ENCODE results near the gene SRSF2.

The SRSF2 gene

DNA sequence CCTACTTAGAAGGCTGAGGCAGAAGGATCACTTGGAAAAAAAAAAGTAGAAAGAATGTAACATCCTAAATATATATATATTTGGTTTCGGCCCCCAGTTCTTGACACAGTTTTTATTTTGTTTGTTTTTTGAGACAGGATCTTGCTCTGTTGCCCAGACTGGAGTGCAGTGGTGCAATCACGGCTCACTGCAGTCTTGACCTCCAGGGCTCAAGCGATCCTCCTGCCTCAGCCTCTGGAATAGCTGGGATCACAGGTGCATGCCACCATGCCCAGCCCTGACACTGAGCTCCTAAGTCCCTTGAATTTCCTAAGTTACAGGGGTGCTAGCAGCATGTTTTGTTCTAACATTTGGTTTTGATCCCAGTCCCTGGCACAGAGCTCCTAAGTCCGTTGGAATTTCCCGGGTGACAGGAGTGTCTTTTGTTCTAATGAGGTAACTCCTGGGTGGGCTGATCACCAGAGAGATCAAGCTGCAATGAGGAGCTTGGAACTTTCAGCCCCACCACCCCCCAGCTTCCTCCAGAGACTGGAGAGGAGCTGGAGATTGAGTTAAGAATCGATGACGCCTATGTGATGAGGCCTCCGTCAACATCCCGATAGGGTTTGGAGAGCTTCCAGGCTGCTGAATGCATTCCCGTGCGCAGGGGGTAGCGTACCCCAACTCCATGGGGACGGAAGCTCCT, 46.4 kb downstream of the SRSF2 start:
- DNase-seq (ENCODE audit: insufficient read length, low spot score) = no peak
- no peak for TF ChIP-seq POU2F2 (IDR thresholded peaks at IDR 0.05; ENCODE audit: low read depth, low read length)
- no peak for TF ChIP-seq POLR2AphosphoS5 (IDR thresholded peaks at IDR 0.05; ENCODE audit: low read depth, low read length)
- no peak for TF ChIP-seq PAX5 (IDR thresholded peaks at IDR 0.05; ENCODE audit: insufficient read depth, low read length, severe bottlenecking)
- no peak for TF ChIP-seq TAF1 (IDR thresholded peaks at IDR 0.05; ENCODE audit: low read depth, low read length)
- TF ChIP-seq SPI1 (IDR thresholded peaks at IDR 0.05; ENCODE audit: low read depth, low read length) = no peak
- TF ChIP-seq POLR2A (IDR thresholded peaks at IDR 0.05; ENCODE audit: low read depth, low read length) = no peak
- no peak for FAIRE-seq

DNA sequence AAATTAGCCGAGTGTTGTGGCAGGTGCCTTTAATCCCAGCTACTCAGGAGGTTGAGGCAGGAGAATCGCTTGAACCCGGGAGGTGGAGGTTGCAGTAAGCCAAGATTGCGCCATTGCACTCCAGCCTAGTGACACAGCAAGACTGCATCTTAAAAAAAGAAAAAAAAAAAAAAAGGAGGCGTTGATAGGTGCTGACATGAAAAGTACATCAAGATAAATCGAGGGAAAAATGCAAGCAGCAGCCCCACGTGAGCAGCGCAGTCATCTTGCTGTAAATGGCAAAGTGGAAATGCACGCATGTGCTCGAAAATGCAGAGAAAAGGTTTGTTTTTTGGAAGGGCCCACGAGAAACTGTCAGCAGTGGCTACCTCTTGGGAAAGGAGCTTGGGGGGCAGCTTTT, 47.3 kb downstream of the SRSF2 start:
- no peak for TF ChIP-seq SPI1 (IDR thresholded peaks at IDR 0.05; ENCODE audit: low read depth, low read length)
- no peak for TF ChIP-seq POLR2A (IDR thresholded peaks at IDR 0.05; ENCODE audit: low read depth, low read length)
- no peak for TF ChIP-seq POLR2AphosphoS5 (IDR thresholded peaks at IDR 0.05; ENCODE audit: low read depth, low read length)
- TF ChIP-seq POU2F2 (IDR thresholded peaks at IDR 0.05; ENCODE audit: low read depth, low read length) = no peak
- TF ChIP-seq PAX5 (IDR thresholded peaks at IDR 0.05; ENCODE audit: insufficient read depth, low read length, severe bottlenecking) = no peak
- no peak for TF ChIP-seq TAF1 (IDR thresholded peaks at IDR 0.05; ENCODE audit: low read depth, low read length)
- DNase-seq (ENCODE audit: insufficient read length, low spot score) (no peak), FAIRE-seq (no peak)

DNA sequence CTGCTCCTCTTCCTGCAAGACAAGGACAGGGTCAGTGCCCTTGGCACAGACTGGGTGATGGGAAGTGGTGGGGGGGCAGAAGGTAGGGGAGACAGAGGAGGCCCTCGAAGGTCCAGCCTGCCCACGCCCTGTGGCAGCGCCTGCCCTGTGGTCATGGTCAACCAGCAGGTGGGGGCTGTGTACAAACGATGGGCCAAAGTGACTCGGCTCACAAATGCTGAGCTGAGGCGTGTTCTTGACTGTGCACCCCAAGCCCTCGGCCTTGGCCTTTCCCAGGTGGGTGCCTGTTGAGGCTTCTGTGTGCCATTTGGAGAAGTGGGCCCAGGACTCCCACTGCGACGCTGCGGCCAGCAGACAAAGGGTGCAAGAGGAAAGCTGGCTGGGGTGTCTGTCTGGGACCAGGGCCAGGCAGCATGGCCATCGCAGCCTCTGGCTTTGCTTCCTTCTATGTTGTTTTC, 48.9 kb downstream of the SRSF2 start:
- DNase-seq (ENCODE audit: insufficient read length, low spot score) (no peak), FAIRE-seq (no peak)
- TF ChIP-seq SPI1 (IDR thresholded peaks at IDR 0.05; ENCODE audit: low read depth, low read length) = no peak

DNA sequence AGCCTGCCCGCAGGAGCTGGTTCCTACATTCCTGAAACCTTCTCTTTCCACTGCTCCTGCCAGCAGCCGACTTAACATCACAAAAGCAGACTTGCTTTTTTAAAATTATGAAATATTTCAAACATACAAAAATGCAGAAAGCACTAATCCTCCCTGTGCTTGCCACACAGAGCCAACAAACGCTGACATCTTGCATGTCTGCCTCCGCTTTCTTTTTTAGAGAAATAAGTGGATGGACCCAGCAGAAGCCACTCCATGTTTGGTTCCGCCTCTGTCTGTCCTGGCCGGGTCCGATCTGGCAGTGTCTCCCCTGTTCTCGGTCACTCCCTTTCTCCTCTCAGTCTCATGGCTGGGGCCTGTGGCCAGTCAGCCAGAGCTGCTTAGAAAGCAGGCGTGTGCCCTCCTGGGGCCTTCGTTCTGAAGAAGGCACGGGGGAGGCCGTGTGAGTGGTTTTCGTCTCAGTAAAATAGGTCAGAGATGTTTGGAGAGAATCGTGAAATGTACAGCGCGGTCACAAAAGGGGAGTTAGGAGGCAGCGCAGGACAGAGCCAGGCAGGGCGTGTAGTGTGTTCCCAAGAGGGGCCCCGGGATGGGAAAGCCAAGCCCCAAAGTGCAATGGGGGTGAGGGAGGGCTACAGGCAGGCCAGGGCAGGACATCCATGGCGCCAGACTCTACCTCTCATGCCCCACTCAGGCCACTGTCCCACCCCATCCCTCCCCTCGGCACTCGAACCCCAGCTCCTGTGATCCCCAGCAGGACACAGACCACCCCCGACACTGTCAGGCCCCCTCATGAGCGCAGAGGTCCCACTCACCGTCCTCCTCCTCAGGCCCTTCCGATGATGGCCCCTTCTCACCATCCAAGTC, 49.6 kb downstream of the SRSF2 start:
- no peak for FAIRE-seq
- TF ChIP-seq PAX5 (IDR thresholded peaks at IDR 0.05; ENCODE audit: insufficient read depth, low read length, severe bottlenecking) (no peak), POLR2A (IDR thresholded peaks at IDR 0.05; ENCODE audit: low read depth, low read length) (no peak), SPI1 (IDR thresholded peaks at IDR 0.05; ENCODE audit: low read depth, low read length) (no peak), POLR2AphosphoS5 (IDR thresholded peaks at IDR 0.05; ENCODE audit: low read depth, low read length) (no peak), TAF1 (IDR thresholded peaks at IDR 0.05; ENCODE audit: low read depth, low read length) (no peak)
- DNase-seq (ENCODE audit: insufficient read length, low spot score) = no peak

DNA sequence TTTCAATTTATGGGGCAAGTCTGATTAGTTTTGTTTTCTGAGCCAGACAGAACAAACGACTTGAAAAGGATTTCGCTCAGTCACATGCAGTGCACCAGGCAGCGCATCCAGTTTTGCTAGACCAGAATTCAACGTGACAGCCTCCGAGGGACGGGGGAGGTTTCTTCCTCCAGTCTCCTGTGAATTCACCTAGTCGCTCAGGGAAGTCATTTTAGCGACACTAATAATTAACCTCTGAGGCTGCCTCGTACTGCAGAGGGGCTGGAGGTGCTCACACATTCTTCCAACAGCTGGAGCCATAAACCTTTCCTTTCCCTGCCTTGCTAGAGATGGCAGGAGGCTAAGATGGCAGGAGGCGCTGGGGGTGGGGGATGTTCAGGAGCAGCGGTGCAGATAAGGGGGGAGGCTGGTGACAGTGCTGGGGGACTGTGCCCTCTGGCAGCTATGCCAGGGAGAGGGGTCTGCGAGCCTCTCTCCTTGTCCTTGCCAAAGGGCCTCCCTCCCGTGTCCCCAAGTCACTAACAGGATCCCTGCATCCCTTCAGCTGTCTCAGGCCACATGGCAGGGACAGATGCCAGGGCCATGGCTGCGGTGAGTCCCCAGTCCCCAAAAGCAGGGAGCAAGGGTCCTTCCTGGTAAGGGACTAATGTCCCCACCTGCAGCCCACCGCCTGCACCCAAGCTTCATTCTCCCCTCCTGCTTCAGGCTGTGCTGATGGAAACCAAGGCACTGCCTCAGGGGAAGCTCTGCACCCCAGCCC, 50.4 kb downstream of the SRSF2 start:
- TF ChIP-seq TAF1 (IDR thresholded peaks at IDR 0.05; ENCODE audit: low read depth, low read length) = no peak
- TF ChIP-seq POLR2AphosphoS5 (IDR thresholded peaks at IDR 0.05; ENCODE audit: low read depth, low read length) = no peak
- TF ChIP-seq POU2F2 (IDR thresholded peaks at IDR 0.05; ENCODE audit: low read depth, low read length) = no peak
- TF ChIP-seq POLR2A (IDR thresholded peaks at IDR 0.05; ENCODE audit: low read depth, low read length) = no peak
- TF ChIP-seq SPI1 (IDR thresholded peaks at IDR 0.05; ENCODE audit: low read depth, low read length) = no peak
- no peak for TF ChIP-seq PAX5 (IDR thresholded peaks at IDR 0.05; ENCODE audit: insufficient read depth, low read length, severe bottlenecking)
- FAIRE-seq (no peak), DNase-seq (ENCODE audit: insufficient read length, low spot score) (no peak)

DNA sequence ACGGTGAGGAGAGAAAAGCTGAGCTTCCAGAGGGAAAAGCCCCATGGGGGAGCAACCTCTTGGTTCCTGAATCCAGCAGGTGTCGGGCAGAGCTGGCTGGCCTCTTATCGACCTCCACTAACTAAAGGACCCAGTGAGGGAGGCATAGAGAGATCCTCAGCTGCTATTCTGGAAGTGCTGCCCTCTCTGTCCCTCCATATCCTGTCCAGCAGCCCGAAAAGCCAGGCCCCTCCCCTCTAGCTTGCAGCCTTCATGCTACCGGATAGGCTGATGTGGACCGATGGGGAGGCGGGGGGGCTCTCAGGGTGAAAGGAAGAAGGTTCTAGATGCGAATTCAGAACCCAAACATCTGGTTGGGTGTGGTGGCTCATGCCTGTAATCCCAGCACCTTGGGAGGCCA, 51.3 kb downstream of the SRSF2 start:
- FAIRE-seq = no peak

DNA sequence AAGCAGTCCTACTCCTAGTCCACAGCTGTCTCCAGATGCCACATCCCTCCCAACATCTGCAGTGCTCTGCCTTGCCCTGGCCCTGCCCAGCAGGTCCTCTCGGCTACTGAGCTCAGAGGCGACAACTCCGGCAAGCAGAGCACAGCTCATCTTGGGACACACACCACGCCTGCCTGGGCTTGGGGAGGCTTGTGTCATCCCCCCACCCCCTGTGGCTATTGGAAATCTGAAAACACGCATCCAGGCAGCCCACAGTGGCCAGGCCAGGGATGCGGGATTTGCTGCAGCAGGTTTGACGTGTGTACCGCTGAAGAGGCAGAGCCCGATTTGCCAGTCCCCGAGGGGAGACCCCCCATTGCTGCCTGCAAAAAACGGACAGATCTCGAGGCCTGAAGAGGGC, 51.8 kb downstream of the SRSF2 start:
- no peak for FAIRE-seq
- no peak for DNase-seq (ENCODE audit: insufficient read length, low spot score)
- no peak for TF ChIP-seq PAX5 (IDR thresholded peaks at IDR 0.05; ENCODE audit: insufficient read depth, low read length, severe bottlenecking)
- TF ChIP-seq SPI1 (IDR thresholded peaks at IDR 0.05; ENCODE audit: low read depth, low read length) = no peak
- no peak for TF ChIP-seq POLR2AphosphoS5 (IDR thresholded peaks at IDR 0.05; ENCODE audit: low read depth, low read length)
- TF ChIP-seq POU2F2 (IDR thresholded peaks at IDR 0.05; ENCODE audit: low read depth, low read length) = no peak

More for the DNA sequence above, 51.3 kb downstream of the SRSF2 start:
- DNase-seq (ENCODE audit: insufficient read length, low spot score) = no peak
- TF ChIP-seq POLR2AphosphoS5 (IDR thresholded peaks at IDR 0.05; ENCODE audit: low read depth, low read length) = no peak
- TF ChIP-seq PAX5 (IDR thresholded peaks at IDR 0.05; ENCODE audit: insufficient read depth, low read length, severe bottlenecking) = no peak
- no peak for TF ChIP-seq POU2F2 (IDR thresholded peaks at IDR 0.05; ENCODE audit: low read depth, low read length)
- TF ChIP-seq POLR2A (IDR thresholded peaks at IDR 0.05; ENCODE audit: low read depth, low read length) = no peak
- no peak for TF ChIP-seq TAF1 (IDR thresholded peaks at IDR 0.05; ENCODE audit: low read depth, low read length)
- TF ChIP-seq SPI1 (IDR thresholded peaks at IDR 0.05; ENCODE audit: low read depth, low read length) = no peak

DNA sequence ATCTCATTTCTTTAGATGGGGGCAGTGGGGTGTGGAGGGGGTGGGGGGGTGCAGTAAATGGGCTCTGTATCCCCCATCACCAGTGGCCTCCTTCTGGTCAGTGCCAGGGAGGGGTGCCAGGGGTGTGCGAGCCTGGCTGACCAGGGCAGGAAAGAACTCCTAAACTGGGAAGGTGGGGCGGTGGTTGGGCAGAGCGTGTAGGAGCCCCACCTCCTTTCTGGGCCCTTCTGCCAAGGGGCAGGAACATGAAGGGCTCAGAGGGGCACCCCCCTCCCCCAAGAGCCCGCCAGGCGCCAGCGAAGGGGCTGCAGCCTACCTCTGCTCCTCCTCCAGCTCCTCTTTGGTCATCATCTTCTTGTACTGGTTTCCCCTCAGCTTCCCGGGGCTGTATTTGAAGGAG, 52.4 kb downstream of the SRSF2 start:
- FAIRE-seq (no peak), DNase-seq (ENCODE audit: insufficient read length, low spot score) (no peak)
- TF ChIP-seq PAX5 (IDR thresholded peaks at IDR 0.05; ENCODE audit: insufficient read depth, low read length, severe bottlenecking) (no peak), POLR2AphosphoS5 (IDR thresholded peaks at IDR 0.05; ENCODE audit: low read depth, low read length) (no peak), POLR2A (IDR thresholded peaks at IDR 0.05; ENCODE audit: low read depth, low read length) (no peak), POU2F2 (IDR thresholded peaks at IDR 0.05; ENCODE audit: low read depth, low read length) (no peak), SPI1 (IDR thresholded peaks at IDR 0.05; ENCODE audit: low read depth, low read length) (no peak), TAF1 (IDR thresholded peaks at IDR 0.05; ENCODE audit: low read depth, low read length) (no peak)
